Keratinocyte (primary cell): ENCODE results near the gene TBKBP1.

Experiments used
- EZH2 ChIP-seq: IDR thresholded peaks from one replicate; pipeline ENCODE4 v1.6.1; 2012; ENCODE audit warnings: inconsistent platforms, mild to moderate bottlenecking, low read length, moderate library complexity
- TF ChIP-seq, protein P1 (sequence below), 3 experiments: IDR thresholded peaks in 1 of 3; conservative IDR thresholded peaks in 1 of 3; optimal IDR thresholded peaks in 1 of 3; 2 replicates in 2 of 3; 3 replicates in 1 of 3; pipeline versions ENCODE3 to v1.5.1; 2011; ENCODE audit warnings: low read length in 3 of 3, mild to moderate bottlenecking in 3 of 3, moderate library complexity in 2 of 3, control low read depth in 1 of 3, inconsistent platforms in 1 of 3; ENCODE audit not compliant: insufficient read depth in 2 of 3; ENCODE audit errors: extremely low read depth in 1 of 3

- TF ChIP-seq, protein P1, sequence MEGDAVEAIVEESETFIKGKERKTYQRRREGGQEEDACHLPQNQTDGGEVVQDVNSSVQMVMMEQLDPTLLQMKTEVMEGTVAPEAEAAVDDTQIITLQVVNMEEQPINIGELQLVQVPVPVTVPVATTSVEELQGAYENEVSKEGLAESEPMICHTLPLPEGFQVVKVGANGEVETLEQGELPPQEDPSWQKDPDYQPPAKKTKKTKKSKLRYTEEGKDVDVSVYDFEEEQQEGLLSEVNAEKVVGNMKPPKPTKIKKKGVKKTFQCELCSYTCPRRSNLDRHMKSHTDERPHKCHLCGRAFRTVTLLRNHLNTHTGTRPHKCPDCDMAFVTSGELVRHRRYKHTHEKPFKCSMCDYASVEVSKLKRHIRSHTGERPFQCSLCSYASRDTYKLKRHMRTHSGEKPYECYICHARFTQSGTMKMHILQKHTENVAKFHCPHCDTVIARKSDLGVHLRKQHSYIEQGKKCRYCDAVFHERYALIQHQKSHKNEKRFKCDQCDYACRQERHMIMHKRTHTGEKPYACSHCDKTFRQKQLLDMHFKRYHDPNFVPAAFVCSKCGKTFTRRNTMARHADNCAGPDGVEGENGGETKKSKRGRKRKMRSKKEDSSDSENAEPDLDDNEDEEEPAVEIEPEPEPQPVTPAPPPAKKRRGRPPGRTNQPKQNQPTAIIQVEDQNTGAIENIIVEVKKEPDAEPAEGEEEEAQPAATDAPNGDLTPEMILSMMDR (optimal IDR thresholded peaks at IDR 0.05 in 1 of 3, IDR thresholded peaks at IDR 0.05 in 1 of 3, conservative IDR thresholded peaks at IDR 0.05 in 1 of 3; ENCODE audit: extremely low read depth in 1 of 3, insufficient read depth in 2 of 3, low read length in 3 of 3), result no peak
- no peak for TF ChIP-seq EZH2
These were observed 17.3 kb upstream of the TBKBP1 start for GRCh38 chr17:47676510-47677165.
